Left lung (tissue), 14 donors: ENCODE results near the gene GNAT1. TPM values are rescaled to one million over a fixed set of nuclear protein-coding genes. Genes with fewer than 3 reads are reported as not detected.

Experiments
- ATAC-seq: fragments of 200-7000 bp; cut with Tn5 transposase; one replicate; pipeline ENCODE4 v1.9.1; 2020; ENCODE audit warnings: moderate library complexity
- DNase-seq, 4 donors: peaks; one replicate each; pipeline ENCODE4 v3.0.0-alpha.2; 2013 to 2020
- H3K27ac ChIP-seq, 2 donors: fragments of 200-600 bp; sonication (generic) in 1 of 2; one replicate each; pipeline versions ENCODE4 v1.5.0 to v1.8.0; 2020 to 2021
- H3K27me3 ChIP-seq, 2 donors: fragments of 200-600 bp; sonication (generic) in 1 of 2; one replicate each; pipeline versions ENCODE4 v1.5.0 to v1.8.0; 2020 to 2021
- H3K36me3 ChIP-seq, 2 donors: fragments of 200-600 bp; sonication (generic) in 1 of 2; one replicate each; pipeline versions ENCODE4 v1.5.0 to v1.8.0; 2020 to 2021
- H3K4me1 ChIP-seq, 2 donors: fragments of 200-600 bp; one replicate each; pipeline ENCODE4 v1.8.0; 2021
- H3K4me3 ChIP-seq, 2 donors: fragments of 200-600 bp; sonication (generic) in 1 of 2; one replicate each; pipeline versions ENCODE4 v1.5.0 to v1.8.0; 2020 to 2021; ENCODE audit warnings: mild to moderate bottlenecking in 1 of 2
- H3K9me3 ChIP-seq, 2 donors: fragments of 200-600 bp; sonication (generic) in 1 of 2; one replicate each; pipeline versions ENCODE4 v1.5.0 to v1.8.0; 2020 to 2021
- CTCF ChIP-seq, 2 donors: fragments of 200-600 bp; sonication (generic) in 1 of 2; IDR thresholded peaks; one replicate each; pipeline versions ENCODE4 v1.5.0 to v1.8.0; 2021; ENCODE audit warnings: antibody characterized with exemption in 2 of 2
- intact Hi-C, 2 donors: fragments of 100-400 bp; cut with DNase I; formaldehyde crosslinking; loops; one replicate each; pipeline versions ENCODE4 v1.11.2 to v1.14.2; 2022
- long read RNA-seq, 12 donors: library from polyadenylated mRNA in 2 of 12; unstranded in 2 of 12; transcript quantifications; one replicate each; pipeline ENCODE4 v2.0.0 and lab custom pipeline, GENCODE V29; 2019 to 2026
- polyA plus RNA-seq, 6 donors: library from polyadenylated mRNA; unstranded; fragments of 120-200 nt; gene quantifications; one replicate each; pipeline ENCODE4 v1.2.1, GENCODE V29; 2013; ENCODE audit not compliant: insufficient read length in 6 of 6
- total RNA-seq, 2 donors: library from RNA; stranded (reverse); fragmentation: NEBNext Ultra II Directional; extraction: Animal tissue kit (Norgen Biotek cat#: 25700); gene quantifications; one replicate each; pipeline ENCODE4 v1.2.1, GENCODE V29; 2021
- donor health status: DM: no; HTN: yes; CAD: no.
- donor health status: DM: no; HTN: no; CAD: no.

GNAT1 gene
- total RNA-seq (not detected), polyA plus RNA-seq (not detected)
- long read RNA-seq, donor 1, result 0 reads
- long read RNA-seq, donor 2, result 0 reads
- long read RNA-seq, donor 3, result 0 reads
- long read RNA-seq, donor 4, result 0 reads
- long read RNA-seq, donor 5, result 0 reads
- long read RNA-seq, donor 6, result 0 reads
- long read RNA-seq, donor 7, result 0 reads
- long read RNA-seq, donor 8, result 0 reads
- long read RNA-seq, donor 9, result 0 reads
- long read RNA-seq, donor 10, result 0 reads
- long read RNA-seq, donor 11, result 0 reads
- long read RNA-seq, donor 12, result 0 reads

GRCh38 chr3:50190936-50191660 is at the start of gene GNAT1:
Gene GNAT1 (plus strand): TSS chr3:50191610. CDS start chr3:50191726, 116 bp downstream.
- no peak within 1 kb of the TSS for H3K27ac ChIP-seq
- H3K36me3 ChIP-seq, result peaks cover 0 to 11% of the 10 kb centered on the region in 2 donors
- DNase-seq (no peak), ATAC-seq (no peak)
- no peaks in the 10 kb centered on the region for H3K9me3 ChIP-seq
- no peak for TF ChIP-seq CTCF (IDR thresholded peaks at IDR 0.05)
- no peak within 1 kb of the TSS for H3K4me3 ChIP-seq
- intact Hi-C loops, result loop anchor here in 1 of 2 donors (5.0 kb wide), 2 partner anchors 36 to 81 kb away; no protein-coding TSS in a partner anchor
- H3K27me3 ChIP-seq, result peaks cover 21 to 37% of the 10 kb centered on the region in 2 donors
- peaks cover 4 to 29% of the 10 kb centered on the region in 2 donors for H3K4me1 ChIP-seq

- no peaks in the 10 kb centered on the region for H3K4me1 ChIP-seq
- no peaks in the 10 kb centered on the region for H3K36me3 ChIP-seq
- intact Hi-C loops, result no loop called here
- TF ChIP-seq CTCF (IDR thresholded peaks at IDR 0.05), result no peak
- DNase-seq (no peak), ATAC-seq (no peak)
- no peak overlapping the region for H3K27ac ChIP-seq
- no peaks in the 10 kb centered on the region for H3K9me3 ChIP-seq
- H3K27me3 ChIP-seq, result no peaks in the 10 kb centered on the region
- H3K4me3 ChIP-seq, result no peak overlapping the region
These were observed 45.0 kb upstream of the GNAT1 start for GRCh38 chr3:50146316-50146901.

GRCh38 chr3:50147016-50147415 is 44.4 kb upstream of the GNAT1 start:
- Histone ChIP-seq H3K9me3 (no peaks in the 10 kb centered on the region), H3K4me1 (no peaks in the 10 kb centered on the region), H3K27ac (no peak overlapping the region), H3K27me3 (no peaks in the 10 kb centered on the region), H3K36me3 (no peaks in the 10 kb centered on the region), H3K4me3 (no peak overlapping the region)
- TF ChIP-seq CTCF (IDR thresholded peaks at IDR 0.05), result no peak
- DNase-seq, result no peak
- ATAC-seq, result no peak
- intact Hi-C loops, result no loop called here

GRCh38 chr3:50147447-50147846 is 44.0 kb upstream of the GNAT1 start:
- no peaks in the 10 kb centered on the region for H3K27me3 ChIP-seq
- no peak for DNase-seq
- no peak for TF ChIP-seq CTCF (IDR thresholded peaks at IDR 0.05)
- no peak overlapping the region for H3K27ac ChIP-seq
- no peaks in the 10 kb centered on the region for H3K9me3 ChIP-seq
- H3K4me3 ChIP-seq, result no peak overlapping the region
- H3K36me3 ChIP-seq, result no peaks in the 10 kb centered on the region
- no peak for ATAC-seq
- intact Hi-C loops, result no loop called here
- H3K4me1 ChIP-seq, result no peaks in the 10 kb centered on the region

- no peaks in the 10 kb centered on the region for H3K27me3 ChIP-seq
- intact Hi-C loops, result no loop called here
- H3K27ac ChIP-seq, result no peak overlapping the region
- no peaks in the 10 kb centered on the region for H3K4me1 ChIP-seq
- no peak for ATAC-seq
- no peaks in the 10 kb centered on the region for H3K36me3 ChIP-seq
- H3K9me3 ChIP-seq, result no peaks in the 10 kb centered on the region
- H3K4me3 ChIP-seq, result no peak overlapping the region
- DNase-seq, result no peak
- no peak for TF ChIP-seq CTCF (IDR thresholded peaks at IDR 0.05)
These were observed 43.5 kb upstream of the GNAT1 start for GRCh38 chr3:50147861-50148260.
